Heart left ventricle (tissue), 16 donors: Measurements from ENCODE around the gene NXPH4. TPM values are rescaled to one million over a fixed set of nuclear protein-coding genes. Genes with fewer than 3 reads are reported as not detected.
A peak's percentile ranks its signal among the peaks of the same experiment; 100 is the strongest.

Experiments used
- ATAC-seq, 4 donors: fragments of 200-7000 bp; cut with Tn5 transposase; one replicate each; pipeline ENCODE4 v1.9.1; 2020 to 2022; ENCODE audit warnings: moderate library complexity in 4 of 4, mild to moderate bottlenecking in 3 of 4, moderate number of reproducible peaks in 1 of 4
- DNase-seq, 5 donors: peaks; one replicate each; pipeline ENCODE4 v3.0.0-alpha.2; 2020
- H3K27ac ChIP-seq, 12 donors: fragments of 200-600 bp; sonication (generic) in 4 of 12; one replicate each; pipeline versions ENCODE4 v1.5.0 to v1.8.0; 2016 to 2022; ENCODE audit warnings: mild to moderate bottlenecking in 2 of 12
- H3K27me3 ChIP-seq, 9 donors: fragments of 200-600 bp; sonication (generic) in 2 of 9; one replicate each; pipeline versions ENCODE4 v1.5.1 to v1.8.0; 2016 to 2022; ENCODE audit warnings: mild to moderate bottlenecking in 3 of 9
- H3K36me3 ChIP-seq, 9 donors: fragments of 200-600 bp; sonication (generic) in 2 of 9; one replicate each; pipeline versions ENCODE4 v1.5.0 to v1.8.0; 2018 to 2022; ENCODE audit warnings: mild to moderate bottlenecking in 2 of 9
- H3K4me1 ChIP-seq, 12 donors: fragments of 200-600 bp; sonication (generic) in 4 of 12; one replicate each; pipeline versions ENCODE4 v1.5.0 to v1.8.0; 2016 to 2022; ENCODE audit warnings: mild to moderate bottlenecking in 3 of 12
- H3K4me3 ChIP-seq, 12 donors: fragments of 200-600 bp; sonication (generic) in 4 of 12; one replicate each; pipeline versions ENCODE4 v1.5.0 to v1.8.0; 2017 to 2022; ENCODE audit warnings: mild to moderate bottlenecking in 9 of 12, moderate library complexity in 4 of 12
- H3K9me3 ChIP-seq, 12 donors: fragments of 200-600 bp; sonication (generic) in 4 of 12; one replicate each; pipeline versions ENCODE4 v1.5.0 to v1.8.0; 2016 to 2022; ENCODE audit warnings: mild to moderate bottlenecking in 1 of 12
- CTCF ChIP-seq, 12 donors: fragments of 200-600 bp; sonication (generic) in 4 of 12; IDR thresholded peaks; one replicate each; pipeline versions ENCODE4 v1.5.0 to v1.8.0; 2018 to 2022; ENCODE audit warnings: antibody characterized with exemption in 12 of 12, mild to moderate bottlenecking in 5 of 12
- POLR2A ChIP-seq, 2 donors: fragments of 450-650 bp; IDR thresholded peaks; one replicate each; pipeline ENCODE4 v1.6.1; 2017; ENCODE audit warnings: antibody characterized with exemption in 2 of 2, mild to moderate bottlenecking in 2 of 2, moderate library complexity in 2 of 2
- WGBS, 4 donors: extraction: QIAGEN DNeasy Blood & Tissue Kit in 2 of 4; methylation state at CpG; one replicate each; pipeline versions ENCODE4 v1.1.5 to v1.1.7; 2013 to 2018; 5-methylcytosine and 5-hydroxymethylcytosine counted together
- intact Hi-C, 10 donors: fragments of 100-400 bp; cut with DNase I; formaldehyde crosslinking; loops; one replicate each; pipeline versions ENCODE4 v1.11.1 to v1.14.2; 2022
- polyA plus RNA-seq, 2 donors: library from polyadenylated mRNA; stranded (reverse); fragments of 200-250 nt; gene quantifications; one replicate each; pipeline ENCODE4 v1.2.3, GENCODE V29; 2013
- total RNA-seq, 9 donors: library from RNA; depleted of rRNA in 2 of 9; stranded (reverse); fragments of >200 nt in 2 of 9; fragmentation: NEBNext Ultra II Directional in 3 of 9; extraction: Animal tissue kit (Norgen Biotek cat#: 25700) in 3 of 9; gene quantifications; one replicate each; pipeline versions ENCODE4 v1.1.0 to v1.2.4, GENCODE V29; 2016 to 2023
- donor health status: ischemic (EF 13 %, LVEDD 7.1; RV severe dilation, severe dysfunction).
- donor health status: healthy with polysubstance abuse.
- donor health status: DM: no; HTN: yes; CAD: no.
- donor health status: DM: no; HTN: no; CAD: no.
- donor health status: ischemic (EF 25% LVEDD 6.9; RV normal size, moderate dysfunction).
- donor health status: ischemic (EF 25% LVEDD 5.7; RV mildly dilated, moderate dysfunction).
- donor health status: healthy.
- donor health status: DM: yes; HTN: yes; CAD: no.
- donor health status: ischemic (EF 35%, LVEDD 5.7; RV mildly dilated, moderate dysfunction).
- donor health status: nonischemic (EF 11% LVEDD 7.7; RV severe dilation, severe dysfunction).
- donor health status: DM: yes; HTN: yes; CAD: no.
- donor health status: PGD.
- donor health status: ischemic (EF 29% LVEDD 5.4; RV normal size, mild dysfunction).
- donor health status: nonischemic (EF 23%, LVEDD 6.1; RV moderate dilation, normal function).

NXPH4 gene
- total and polyA plus RNA-seq, 11 donors: 1.3 to 8.0 (median 3.0) TPM

GRCh38 chr12:57179331-57180086 is 37.1 kb upstream of the NXPH4 start:
- Histone ChIP-seq H3K9me3 (no peaks in the 10 kb centered on the region), H3K36me3 (peaks cover 0 to 97% (median 80%) of the 10 kb centered on the region in 9 donors), H3K4me3 (no peak overlapping the region), H3K27ac (no peak overlapping the region), H3K27me3 (no peaks in the 10 kb centered on the region), H3K4me1 (peaks cover 0 to 13% (median 1%) of the 10 kb centered on the region in 12 donors)
- intact Hi-C loops: loop anchor here in 5 of 10 donors (2.0 to 10.0 kb wide), 4 partner anchors 53 to 115 kb away; no protein-coding TSS in a partner anchor
- ATAC-seq (no peak), DNase-seq (peak in 1 of 5 donors; percentile 52)
- 92 to 95% (median 94%) methylated on average over 27 of the region's 27 CpGs for WGBS, 4 donors
- no peak for TF ChIP-seq CTCF (IDR thresholded peaks at IDR 0.05)
- no peak for TF ChIP-seq POLR2A (IDR thresholded peaks at IDR 0.05)

GRCh38 chr12:57180321-57180989 is 36.1 kb upstream of the NXPH4 start:
- DNase-seq: no peak
- Histone ChIP-seq H3K27ac (no peak overlapping the region), H3K4me1 (peaks cover 0 to 4% (median 0%) of the 10 kb centered on the region in 12 donors), H3K4me3 (no peak overlapping the region), H3K9me3 (no peaks in the 10 kb centered on the region), H3K36me3 (peaks cover 0 to 99% (median 84%) of the 10 kb centered on the region in 9 donors), H3K27me3 (no peaks in the 10 kb centered on the region)
- intact Hi-C loops: loop anchor here in 4 of 10 donors (2.0 to 10.0 kb wide), 4 partner anchors 54 to 116 kb away; no protein-coding TSS in a partner anchor
- TF ChIP-seq CTCF (IDR thresholded peaks at IDR 0.05): no peak
- no peak for TF ChIP-seq POLR2A (IDR thresholded peaks at IDR 0.05)
- ATAC-seq: no peak
- WGBS, 4 donors: 92 to 96% (median 94%) methylated on average over 8 to 20 of the region's 20 CpGs

- no peak for TF ChIP-seq CTCF (IDR thresholded peaks at IDR 0.05)
- no peak overlapping the region for H3K4me3 ChIP-seq
- peak in 1 of 5 donors; percentile 56 for DNase-seq
- no peaks in the 10 kb centered on the region for H3K27me3 ChIP-seq
- no peaks in the 10 kb centered on the region for H3K4me1 ChIP-seq
- H3K36me3 ChIP-seq: peaks cover 0 to 99% (median 86%) of the 10 kb centered on the region in 9 donors
- intact Hi-C loops: loop anchor here in 4 of 10 donors (2.0 to 10.0 kb wide), 4 partner anchors 54 to 116 kb away; no protein-coding TSS in a partner anchor
- no peak overlapping the region for H3K27ac ChIP-seq
- H3K9me3 ChIP-seq: no peaks in the 10 kb centered on the region
- 76 to 83% (median 80%) methylated on average over 8 to 9 of the region's 9 CpGs for WGBS, 4 donors
- no peak for ATAC-seq
These were observed 35.5 kb upstream of the NXPH4 start for GRCh38 chr12:57181072-57181471.

GRCh38 chr12:57181561-57182155 is 34.9 kb upstream of the NXPH4 start:
- Histone ChIP-seq H3K4me3 (no peak overlapping the region), H3K36me3 (peaks cover 0 to 99% (median 86%) of the 10 kb centered on the region in 9 donors), H3K27me3 (no peaks in the 10 kb centered on the region), H3K27ac (no peak overlapping the region), H3K9me3 (no peaks in the 10 kb centered on the region), H3K4me1 (no peaks in the 10 kb centered on the region)
- TF ChIP-seq POLR2A (IDR thresholded peaks at IDR 0.05): no peak
- intact Hi-C loops: loop anchor here in 7 of 10 donors (2.0 to 10.0 kb wide), 5 partner anchors 55 to 117 kb away; no protein-coding TSS in a partner anchor
- no peak for DNase-seq
- WGBS, 4 donors: 81 to 91% (median 84%) methylated on average over 5 of the region's 5 CpGs
- no peak for ATAC-seq
